ENCODE results near the gene VAT1L. TPM values are rescaled to one million over a fixed set of nuclear protein-coding genes. Genes with fewer than 3 reads are reported as not detected.

VAT1L gene
- total RNA-seq, 2 donors from 2014 or later, result 0.53 to 4.1 TPM

DNA sequence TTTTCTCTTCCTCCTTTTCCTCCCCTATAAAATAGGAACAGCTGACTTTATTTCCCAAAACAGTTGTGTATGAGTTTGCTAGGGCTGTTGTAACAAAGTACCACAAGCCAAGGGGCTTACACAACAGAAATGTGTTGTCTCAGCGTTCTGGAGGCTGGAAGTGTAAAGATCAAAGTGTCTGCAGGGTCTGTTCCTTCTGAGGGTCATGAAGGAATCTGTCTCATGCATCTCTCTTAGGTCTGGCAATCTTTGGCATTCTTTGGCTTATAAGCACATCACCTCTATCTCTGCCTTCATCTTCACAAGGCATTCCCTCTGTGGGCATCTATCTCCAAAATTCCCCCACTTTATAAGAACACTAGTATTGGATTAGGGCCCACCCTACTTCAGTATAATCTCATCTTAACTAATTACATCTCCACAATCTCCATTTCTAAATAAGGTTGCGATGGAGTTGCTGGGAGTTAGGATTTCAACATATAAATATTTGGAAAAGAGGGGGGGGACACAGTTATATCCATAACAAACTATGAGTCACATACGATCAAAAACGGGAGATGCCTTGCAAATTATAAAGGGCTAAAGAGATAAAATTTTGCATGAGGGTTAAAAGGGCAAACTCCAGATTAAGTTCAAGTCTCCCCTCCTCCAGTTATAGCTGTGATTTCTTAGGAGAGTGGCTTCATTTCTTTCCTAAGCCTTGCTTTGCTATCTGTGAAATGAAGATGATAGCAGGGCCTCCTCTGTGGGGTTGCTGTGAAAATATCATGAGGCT lies 109.7 kb downstream of the VAT1L start:
- no peak overlapping the region for H3K4me3 ChIP-seq (ENCODE audit: low read length)
- WGBS, 2 experiments (ENCODE audit: insufficient coverage in 1 of 2, insufficient read length in 1 of 2), result 78 to 94% methylated on average over 1 to 3 of the region's 4 CpGs
- DNase-seq, result no peak
- H3K36me3 ChIP-seq (ENCODE audit: control insufficient read depth, insufficient read depth, low read length), result no peaks in the 10 kb centered on the region
- H3K9me3 ChIP-seq (ENCODE audit: control insufficient read depth, low read length), result no peaks in the 10 kb centered on the region
- Mint-ChIP-seq H3K4me1 (peaks cover 10% of the 10 kb centered on the region), H3K27me3 (ENCODE audit: insufficient read depth) (no peaks in the 10 kb centered on the region), H3K9me3 (no peaks in the 10 kb centered on the region), H3K4me3 (no peak overlapping the region), H3K27ac (no peak overlapping the region), H3K36me3 (ENCODE audit: low read depth) (no peaks in the 10 kb centered on the region)
- H3K4me1 ChIP-seq (ENCODE audit: control insufficient read depth, insufficient read depth, low read length), result no peaks in the 10 kb centered on the region
- TF ChIP-seq, protein P1, sequence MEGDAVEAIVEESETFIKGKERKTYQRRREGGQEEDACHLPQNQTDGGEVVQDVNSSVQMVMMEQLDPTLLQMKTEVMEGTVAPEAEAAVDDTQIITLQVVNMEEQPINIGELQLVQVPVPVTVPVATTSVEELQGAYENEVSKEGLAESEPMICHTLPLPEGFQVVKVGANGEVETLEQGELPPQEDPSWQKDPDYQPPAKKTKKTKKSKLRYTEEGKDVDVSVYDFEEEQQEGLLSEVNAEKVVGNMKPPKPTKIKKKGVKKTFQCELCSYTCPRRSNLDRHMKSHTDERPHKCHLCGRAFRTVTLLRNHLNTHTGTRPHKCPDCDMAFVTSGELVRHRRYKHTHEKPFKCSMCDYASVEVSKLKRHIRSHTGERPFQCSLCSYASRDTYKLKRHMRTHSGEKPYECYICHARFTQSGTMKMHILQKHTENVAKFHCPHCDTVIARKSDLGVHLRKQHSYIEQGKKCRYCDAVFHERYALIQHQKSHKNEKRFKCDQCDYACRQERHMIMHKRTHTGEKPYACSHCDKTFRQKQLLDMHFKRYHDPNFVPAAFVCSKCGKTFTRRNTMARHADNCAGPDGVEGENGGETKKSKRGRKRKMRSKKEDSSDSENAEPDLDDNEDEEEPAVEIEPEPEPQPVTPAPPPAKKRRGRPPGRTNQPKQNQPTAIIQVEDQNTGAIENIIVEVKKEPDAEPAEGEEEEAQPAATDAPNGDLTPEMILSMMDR (conservative IDR thresholded peaks at IDR 0.05), result no peak
- H3K27me3 ChIP-seq (ENCODE audit: control insufficient read depth, insufficient read depth, low read length, poor library complexity, severe bottlenecking), result no peaks in the 10 kb centered on the region
- no peak overlapping the region for H3K27ac ChIP-seq (ENCODE audit: low read depth, low read length)
- H3K9ac ChIP-seq (ENCODE audit: extremely low read depth, low read length, poor library complexity, severe bottlenecking), result no peak overlapping the region

DNA sequence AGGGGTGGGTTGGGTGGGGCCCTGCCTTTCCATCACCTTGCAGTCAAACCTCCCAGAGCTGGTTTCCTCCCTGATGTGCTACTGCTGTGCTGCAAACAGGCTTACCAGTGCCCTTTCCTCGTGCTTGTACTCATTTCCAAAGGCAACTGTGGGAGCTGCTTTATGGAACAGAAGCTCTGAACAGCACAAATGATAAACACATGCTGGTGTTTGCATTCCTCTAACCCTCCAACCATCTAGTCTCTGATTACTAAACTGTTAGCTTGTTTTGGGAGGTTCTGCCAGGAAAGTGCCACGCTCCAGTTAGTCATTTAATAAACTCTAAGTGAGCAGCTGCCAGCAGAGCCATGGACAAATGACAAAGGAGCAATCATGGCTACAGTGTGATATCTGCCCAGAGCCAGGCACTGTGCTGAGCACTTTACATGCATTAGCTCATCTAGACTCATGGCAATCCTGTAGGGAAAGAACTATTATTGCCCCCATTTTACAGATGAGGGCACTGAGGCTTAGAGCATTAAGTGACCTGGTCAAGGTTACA lies 110.4 kb downstream of the VAT1L start:
- WGBS, 2 experiments (ENCODE audit: insufficient coverage in 1 of 2, insufficient read length in 1 of 2), result 68 to 69% methylated on average over 2 of the region's 2 CpGs
- Histone ChIP-seq H3K4me3 (ENCODE audit: low read length) (no peak overlapping the region), H3K27me3 (ENCODE audit: control insufficient read depth, insufficient read depth, low read length, poor library complexity, severe bottlenecking) (no peaks in the 10 kb centered on the region), H3K9ac (ENCODE audit: extremely low read depth, low read length, poor library complexity, severe bottlenecking) (no peak overlapping the region), H3K4me1 (ENCODE audit: control insufficient read depth, insufficient read depth, low read length) (no peaks in the 10 kb centered on the region), H3K36me3 (ENCODE audit: control insufficient read depth, insufficient read depth, low read length) (no peaks in the 10 kb centered on the region), H3K27ac (ENCODE audit: low read depth, low read length) (no peak overlapping the region), H3K9me3 (ENCODE audit: control insufficient read depth, low read length) (no peaks in the 10 kb centered on the region)
- Mint-ChIP-seq H3K36me3 (ENCODE audit: low read depth) (no peaks in the 10 kb centered on the region), H3K4me1 (peaks cover 10% of the 10 kb centered on the region), H3K9me3 (no peaks in the 10 kb centered on the region), H3K4me3 (no peak overlapping the region), H3K27ac (no peak overlapping the region), H3K27me3 (ENCODE audit: insufficient read depth) (no peaks in the 10 kb centered on the region)
- no peak for DNase-seq
- TF ChIP-seq, protein P1 (conservative IDR thresholded peaks at IDR 0.05), result no peak

DNA sequence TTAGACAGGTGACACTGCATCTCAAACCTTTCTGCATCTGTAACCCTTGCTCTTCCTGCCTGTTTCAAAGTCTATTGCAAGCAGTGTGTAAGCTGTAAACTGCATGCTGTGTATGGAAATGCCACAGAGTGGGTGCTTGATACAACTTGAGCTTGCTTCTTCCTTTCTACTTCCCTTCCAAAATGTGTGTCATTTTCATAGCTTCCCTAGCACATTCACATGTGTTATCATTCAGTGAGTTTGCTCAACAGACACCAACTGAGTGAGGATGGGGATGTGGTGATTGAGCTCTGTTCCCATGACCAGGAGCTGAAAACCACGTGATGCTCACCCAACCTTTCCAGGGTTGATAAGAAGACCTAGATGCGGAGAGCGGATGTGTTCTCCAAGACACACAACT lies 111.1 kb downstream of the VAT1L start:
- WGBS, 2 experiments (ENCODE audit: insufficient coverage in 1 of 2, insufficient read length in 1 of 2), result 96 to 100% methylated on average over 3 of the region's 3 CpGs
- H3K27ac Mint-ChIP-seq, result no peak overlapping the region
- TF ChIP-seq, protein P1 (conservative IDR thresholded peaks at IDR 0.05), result no peak
- no peak overlapping the region for H3K4me3 ChIP-seq (ENCODE audit: low read length)
- no peak overlapping the region for H3K4me3 Mint-ChIP-seq
- no peaks in the 10 kb centered on the region for H3K36me3 Mint-ChIP-seq (ENCODE audit: low read depth)
- no peak overlapping the region for H3K9ac ChIP-seq (ENCODE audit: extremely low read depth, low read length, poor library complexity, severe bottlenecking)
- no peaks in the 10 kb centered on the region for H3K27me3 Mint-ChIP-seq (ENCODE audit: insufficient read depth)
- no peaks in the 10 kb centered on the region for H3K9me3 Mint-ChIP-seq
- peaks cover 10% of the 10 kb centered on the region for H3K4me1 Mint-ChIP-seq
- no peaks in the 10 kb centered on the region for H3K9me3 ChIP-seq (ENCODE audit: control insufficient read depth, low read length)
- no peak overlapping the region for H3K27ac ChIP-seq (ENCODE audit: low read depth, low read length)
- H3K4me1 ChIP-seq (ENCODE audit: control insufficient read depth, insufficient read depth, low read length), result no peaks in the 10 kb centered on the region
- H3K36me3 ChIP-seq (ENCODE audit: control insufficient read depth, insufficient read depth, low read length), result no peaks in the 10 kb centered on the region
- no peak for DNase-seq
- no peaks in the 10 kb centered on the region for H3K27me3 ChIP-seq (ENCODE audit: control insufficient read depth, insufficient read depth, low read length, poor library complexity, severe bottlenecking)

Data from endodermal cell (in vitro differentiated cells).